ENCODE results near the gene LEFTY2. TPM values are rescaled to one million over a fixed set of nuclear protein-coding genes. Genes with fewer than 3 reads are reported as not detected.
A peak's percentile ranks its signal among the peaks of the same experiment; 100 is the strongest.

LEFTY2 gene
- total RNA-seq, 2 donors from 2014 or later: 0.12 to 0.53 TPM

- Histone ChIP-seq H3K36me3 (no peaks in the 10 kb centered on the region), H3K9me3 (no peaks in the 10 kb centered on the region), H3K27me3 (no peaks in the 10 kb centered on the region), H3K27ac (no peak overlapping the region), H3K4me3 (no peak overlapping the region), H3K4me1 (no peaks in the 10 kb centered on the region), H3K9ac (ENCODE audit: low read depth in 2 of 2, low read length in 2 of 2) (peak overlapping the region in 1 of 2 donors; percentile 43)
- TF ChIP-seq CTCF (IDR thresholded peaks at IDR 0.05): no peak
- DNase-seq: no peak
- intact Hi-C loops (cut with DNase I): no loop called here
These were observed 20.8 kb upstream of the LEFTY2 start for GRCh38 chr1:225961659-225962439.

GRCh38 chr1:225958041-225958440, 17.0 kb upstream of the LEFTY2 start:
- intact Hi-C loops (cut with DNase I): no loop called here
- DNase-seq: no peak
- no peak overlapping the region for H3K27ac ChIP-seq

GRCh38 chr1:225954753-225955152, 13.7 kb upstream of the LEFTY2 start:
- no peak overlapping the region for H3K9ac ChIP-seq (ENCODE audit: low read depth in 2 of 2, low read length in 2 of 2)
- no peak for DNase-seq
- TF ChIP-seq CTCF (IDR thresholded peaks at IDR 0.05): no peak
- no peaks in the 10 kb centered on the region for H3K27me3 ChIP-seq
- no peak overlapping the region for H3K4me3 ChIP-seq
- no peaks in the 10 kb centered on the region for H3K36me3 ChIP-seq
- H3K27ac ChIP-seq: no peak overlapping the region
- no peaks in the 10 kb centered on the region for H3K9me3 ChIP-seq
- intact Hi-C loops (cut with DNase I): no loop called here
- H3K4me1 ChIP-seq: no peaks in the 10 kb centered on the region

More at GRCh38 chr1:225958041-225958440, 17.0 kb upstream of the LEFTY2 start:
- no peak for TF ChIP-seq CTCF (IDR thresholded peaks at IDR 0.05)
- no peak overlapping the region for H3K4me3 ChIP-seq
- no peaks in the 10 kb centered on the region for H3K36me3 ChIP-seq
- H3K27me3 ChIP-seq: no peaks in the 10 kb centered on the region
- H3K9ac ChIP-seq (ENCODE audit: low read depth in 2 of 2, low read length in 2 of 2): no peak overlapping the region
- H3K9me3 ChIP-seq: no peaks in the 10 kb centered on the region
- no peaks in the 10 kb centered on the region for H3K4me1 ChIP-seq

GRCh38 chr1:225953315-225953714, 12.3 kb upstream of the LEFTY2 start:
- Histone ChIP-seq H3K36me3 (no peaks in the 10 kb centered on the region), H3K4me1 (no peaks in the 10 kb centered on the region), H3K9ac (ENCODE audit: low read depth in 2 of 2, low read length in 2 of 2) (no peak overlapping the region), H3K4me3 (no peak overlapping the region), H3K27ac (no peak overlapping the region), H3K27me3 (no peaks in the 10 kb centered on the region), H3K9me3 (no peaks in the 10 kb centered on the region)
- intact Hi-C loops (cut with DNase I): no loop called here
- no peak for TF ChIP-seq CTCF (IDR thresholded peaks at IDR 0.05)
- no peak for DNase-seq

- DNase-seq: no peak
- TF ChIP-seq CTCF (IDR thresholded peaks at IDR 0.05): no peak
- Histone ChIP-seq H3K9ac (ENCODE audit: low read depth in 2 of 2, low read length in 2 of 2) (no peak overlapping the region), H3K27ac (no peak overlapping the region), H3K9me3 (no peaks in the 10 kb centered on the region), H3K4me1 (no peaks in the 10 kb centered on the region), H3K4me3 (no peak overlapping the region), H3K36me3 (no peaks in the 10 kb centered on the region), H3K27me3 (no peaks in the 10 kb centered on the region)
- intact Hi-C loops (cut with DNase I): no loop called here
These were observed 10.0 kb upstream of the LEFTY2 start for GRCh38 chr1:225950905-225951497.
